Activated CD8-positive, alpha-beta memory T cell treated with anti-CD3 and anti-CD28 coated beads for 48 hours (primary cell): ENCODE measurements around the gene SAMD4B.
"Not testable (repeated sequence)": the region's sequence is repeated elsewhere in the genome, so short reads cannot be mapped to it uniquely, and the experiment has no call there.

Source experiments
- DNase-seq, 3 experiments: peaks; one replicate each; pipeline ENCODE4 v3.0.0-alpha.2; 2020; ENCODE audit warnings: low read depth in 2 of 3, low spot score in 2 of 3

Gene SAMD4B

GRCh38 chr19:39341719-39342604 lies at the start of gene SAMD4B:
Gene SAMD4B, plus strand, starts transcription at chr19:39342421. Its CDS starts 14,473 bp downstream, at chr19:39356894.
- DNase-seq: peak; percentile 92 to 99 (median 93)

GRCh38 chr19:39293394-39293793 lies 48.8 kb upstream of the SAMD4B start:
- no peak for DNase-seq

GRCh38 chr19:39296055-39296645 lies 46.1 kb upstream of the SAMD4B start, which contains the start of gene IFNL1:
Gene IFNL1, plus strand, starts transcription at chr19:39296407. Its CDS starts 15 bp downstream, at chr19:39296422.
- no peak for DNase-seq

- DNase-seq: no peak
Observed at GRCh38 chr19:39296906-39297305, 45.3 kb upstream of the SAMD4B start.

GRCh38 chr19:39297931-39298634 lies 44.1 kb upstream of the SAMD4B start:
- DNase-seq: peak; percentile 27 to 43 (median 27)

- no peak for DNase-seq
Observed at GRCh38 chr19:39299404-39299803, 42.8 kb upstream of the SAMD4B start.

GRCh38 chr19:39299832-39300231 lies 42.4 kb upstream of the SAMD4B start:
- DNase-seq: no peak

- no peak for DNase-seq
Observed at GRCh38 chr19:39301021-39301420, 41.2 kb upstream of the SAMD4B start.

- DNase-seq: no peak
Observed at GRCh38 chr19:39301562-39301961, 40.7 kb upstream of the SAMD4B start.

- DNase-seq: no peak
Observed at GRCh38 chr19:39303373-39304184, 38.6 kb upstream of the SAMD4B start.

GRCh38 chr19:39304185-39304513 lies 38.1 kb upstream of the SAMD4B start:
- DNase-seq: no peak

GRCh38 chr19:39304701-39305571 lies 37.3 kb upstream of the SAMD4B start:
- no peak for DNase-seq

- no peak for DNase-seq
Observed at GRCh38 chr19:39306075-39306474, 36.1 kb upstream of the SAMD4B start.

GRCh38 chr19:39307046-39307821 lies 35.0 kb upstream of the SAMD4B start:
- DNase-seq: no peak

GRCh38 chr19:39307822-39308530 lies 34.2 kb upstream of the SAMD4B start:
- DNase-seq: no peak

- no peak for DNase-seq
Observed at GRCh38 chr19:39308531-39309304, 33.5 kb upstream of the SAMD4B start.

- DNase-seq: not testable (repeated sequence)
Observed at GRCh38 chr19:39309305-39309670, 32.9 kb upstream of the SAMD4B start.
